ENCODE data around the gene ROR1. TPM values are rescaled to one million over a fixed set of nuclear protein-coding genes. Genes with fewer than 3 reads are reported as not detected.

The ROR1 gene
- total RNA-seq, 1 experiment from 2014 or later, result 2.7 TPM

- TF ChIP-seq CTCF (IDR thresholded peaks at IDR 0.05 in 2 of 3, conservative IDR thresholded peaks at IDR 0.05 in 1 of 3; ENCODE audit: borderline replicate concordance in 1 of 3, insufficient read depth in 1 of 3, low read depth in 2 of 3, low read length in 2 of 3) (no peak), ZFX (IDR thresholded peaks at IDR 0.05) (no peak), SRF (IDR thresholded peaks at IDR 0.05; ENCODE audit: low read depth) (no peak), CBX3 (IDR thresholded peaks at IDR 0.05; ENCODE audit: low read depth) (no peak), EGR1 (IDR thresholded peaks at IDR 0.05; ENCODE audit: low read depth) (no peak), EZH2 (IDR thresholded peaks at IDR 0.05) (no peak), FOSL1 (IDR thresholded peaks at IDR 0.05; ENCODE audit: low read depth) (no peak), JUND (IDR thresholded peaks at IDR 0.05) (no peak), CEBPB (IDR thresholded peaks at IDR 0.05; ENCODE audit: low read depth) (no peak)
These were observed 180.4 kb downstream of the ROR1 start (continued) for GRCh38 chr1:63954187-63954586.

- Histone ChIP-seq H3K9me2 (ENCODE audit: insufficient read depth) (no peaks in the 10 kb centered on the region), H4K20me1 (ENCODE audit: insufficient read depth) (no peaks in the 10 kb centered on the region), H3K79me2 (ENCODE audit: insufficient read depth, low read length) (no peaks in the 10 kb centered on the region), H3K27me3 (ENCODE audit: insufficient read depth, low read length) (no peaks in the 10 kb centered on the region), H3K36me3 (ENCODE audit: control insufficient read depth in 1 of 2, insufficient read depth in 2 of 2, low read length in 2 of 2) (no peaks in the 10 kb centered on the region), H3K4me1 (ENCODE audit: control insufficient read depth in 1 of 2, insufficient read depth in 2 of 2, low read length in 2 of 2) (peaks cover 3 to 7% of the 10 kb centered on the region in 2 experiments; a peak in 1 of 4 replicates), H2AFZ (ENCODE audit: low read depth, low read length, poor library complexity, severe bottlenecking) (no peak overlapping the region), H3K4me3 (replicated peaks in 1 of 2; ENCODE audit: low read depth in 1 of 2, low read length in 2 of 2) (no peak overlapping the region), H3K9ac (ENCODE audit: low read length) (no peak overlapping the region), H3K27ac (ENCODE audit: low read depth, low read length) (no peak overlapping the region), H3K4me2 (ENCODE audit: low read length) (no peak overlapping the region), H3K9me3 (ENCODE audit: control insufficient read depth in 1 of 2, insufficient read depth in 1 of 2, low read depth in 1 of 2, low read length in 2 of 2) (peaks cover 0 to 3% of the 10 kb centered on the region in 2 experiments; a peak in 2 of 4 replicates)
- RAD21 ChIA-PET (ENCODE audit: low non-redundant PET in 1 of 2, low total read pairs in 2 of 2, uncharacterized antibody in 2 of 2, unreplicated experiment in 2 of 2), result no interaction called here
- CTCF ChIA-PET, result no interaction called here
- POLR2A ChIA-PET, result no interaction called here
- DNase-seq (ENCODE audit: low read depth, low spot score) (no peak), ATAC-seq (no peak)
- intact Hi-C loops (cut with micrococcal nuclease), result no loop called here
- TF ChIP-seq SIN3A (IDR thresholded peaks at IDR 0.05; ENCODE audit: low read depth) (no peak), ATF3 (IDR thresholded peaks at IDR 0.05) (no peak), REST (IDR thresholded peaks at IDR 0.05; ENCODE audit: low read depth) (no peak), POLR2AphosphoS5 (IDR thresholded peaks at IDR 0.05; ENCODE audit: low read depth, low read length) (no peak), SP1 (IDR thresholded peaks at IDR 0.05; ENCODE audit: low read depth) (no peak), CTCF (IDR thresholded peaks at IDR 0.05 in 2 of 3, conservative IDR thresholded peaks at IDR 0.05 in 1 of 3; ENCODE audit: borderline replicate concordance in 1 of 3, insufficient read depth in 1 of 3, low read depth in 2 of 3, low read length in 2 of 3) (no peak), ZNF274 (IDR thresholded peaks at IDR 0.05; ENCODE audit: low read depth, low read length) (no peak)
- BruUV-seq (replicated peaks), result no TSS peak
These were observed 181.7 kb downstream of the ROR1 start for GRCh38 chr1:63955370-63956145.

Data from HCT116 (cell line).